Measurements from ENCODE around the gene MARS1.

MARS1 gene

DNA sequence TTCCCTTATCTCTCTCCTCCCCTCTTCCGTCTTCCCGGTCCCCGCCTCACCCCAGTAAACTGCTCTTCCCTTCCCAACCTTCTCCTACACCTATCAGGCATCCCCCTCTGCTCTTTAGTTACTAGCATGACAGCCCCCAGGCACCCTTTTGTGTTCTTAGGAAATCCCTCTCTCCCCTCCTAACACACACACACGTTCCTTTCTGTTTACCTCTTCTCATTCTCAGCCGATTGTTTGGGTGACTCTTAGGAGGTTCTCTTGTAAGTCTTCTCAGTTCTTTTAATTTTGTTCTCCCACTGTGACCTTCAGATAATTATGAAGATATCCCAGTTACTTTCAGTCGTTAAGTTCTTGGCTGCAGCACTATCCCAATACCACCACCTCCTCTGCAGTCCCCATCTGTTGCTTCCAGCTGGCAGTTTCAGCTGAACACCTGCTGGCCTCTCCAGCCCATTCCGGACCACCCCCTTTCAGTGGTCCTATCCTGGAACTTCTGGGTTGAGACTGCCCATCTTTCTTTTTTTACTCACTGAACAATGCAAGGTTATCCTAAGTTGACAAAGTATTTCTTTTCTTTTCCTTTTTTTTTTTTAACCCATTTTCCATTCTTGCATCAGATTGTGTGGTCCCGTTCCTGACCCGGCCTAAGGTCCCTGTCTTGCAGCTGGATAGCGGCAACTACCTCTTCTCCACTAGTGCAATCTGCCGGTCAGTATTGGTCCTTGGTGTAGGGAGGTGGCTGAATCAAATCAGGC, 711 bp downstream of the MARS1 start (continued):
- TF ChIP-seq, protein P1, sequence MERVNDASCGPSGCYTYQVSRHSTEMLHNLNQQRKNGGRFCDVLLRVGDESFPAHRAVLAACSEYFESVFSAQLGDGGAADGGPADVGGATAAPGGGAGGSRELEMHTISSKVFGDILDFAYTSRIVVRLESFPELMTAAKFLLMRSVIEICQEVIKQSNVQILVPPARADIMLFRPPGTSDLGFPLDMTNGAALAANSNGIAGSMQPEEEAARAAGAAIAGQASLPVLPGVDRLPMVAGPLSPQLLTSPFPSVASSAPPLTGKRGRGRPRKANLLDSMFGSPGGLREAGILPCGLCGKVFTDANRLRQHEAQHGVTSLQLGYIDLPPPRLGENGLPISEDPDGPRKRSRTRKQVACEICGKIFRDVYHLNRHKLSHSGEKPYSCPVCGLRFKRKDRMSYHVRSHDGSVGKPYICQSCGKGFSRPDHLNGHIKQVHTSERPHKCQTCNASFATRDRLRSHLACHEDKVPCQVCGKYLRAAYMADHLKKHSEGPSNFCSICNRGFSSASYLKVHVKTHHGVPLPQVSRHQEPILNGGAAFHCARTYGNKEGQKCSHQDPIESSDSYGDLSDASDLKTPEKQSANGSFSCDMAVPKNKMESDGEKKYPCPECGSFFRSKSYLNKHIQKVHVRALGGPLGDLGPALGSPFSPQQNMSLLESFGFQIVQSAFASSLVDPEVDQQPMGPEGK (tag by site-specific recombination; IDR thresholded peaks at IDR 0.05) = peak; percentile 9; the same call in 1 of the 2 replicates
- TF ChIP-seq SCRT2 (tag by site-specific recombination; IDR thresholded peaks at IDR 0.05) (peak; percentile 94), SALL2 (tag by site-specific recombination; IDR thresholded peaks at IDR 0.05; ENCODE audit: borderline replicate concordance) (no peak), KLF9 (tag by site-specific recombination; IDR thresholded peaks at IDR 0.05; ENCODE audit: low read depth) (peak; percentile 20; the same call in 1 of the 2 replicates), SP2 (tag by site-specific recombination; IDR thresholded peaks at IDR 0.05) (no peak)
- TF ChIP-seq, protein P2, sequence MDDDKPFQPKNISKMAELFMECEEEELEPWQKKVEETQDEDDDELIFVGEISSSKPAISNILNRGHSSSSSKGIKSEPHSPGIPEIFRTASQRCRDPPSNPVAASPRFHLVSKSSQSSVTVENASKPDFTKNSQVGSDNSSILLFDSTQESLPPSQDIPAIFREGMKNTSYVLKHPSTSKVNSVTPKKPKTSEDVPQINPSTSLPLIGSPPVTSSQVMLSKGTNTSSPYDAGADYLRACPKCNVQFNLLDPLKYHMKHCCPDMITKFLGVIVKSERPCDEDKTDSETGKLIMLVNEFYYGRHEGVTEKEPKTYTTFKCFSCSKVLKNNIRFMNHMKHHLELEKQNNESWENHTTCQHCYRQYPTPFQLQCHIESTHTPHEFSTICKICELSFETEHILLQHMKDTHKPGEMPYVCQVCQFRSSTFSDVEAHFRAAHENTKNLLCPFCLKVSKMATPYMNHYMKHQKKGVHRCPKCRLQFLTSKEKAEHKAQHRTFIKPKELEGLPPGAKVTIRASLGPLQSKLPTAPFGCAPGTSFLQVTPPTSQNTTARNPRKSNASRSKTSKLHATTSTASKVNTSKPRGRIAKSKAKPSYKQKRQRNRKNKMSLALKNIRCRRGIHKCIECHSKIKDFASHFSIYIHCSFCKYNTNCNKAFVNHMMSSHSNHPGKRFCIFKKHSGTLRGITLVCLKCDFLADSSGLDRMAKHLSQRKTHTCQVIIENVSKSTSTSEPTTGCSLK (tag by site-specific recombination; IDR thresholded peaks at IDR 0.05) = 0 out of 2 replicates have a peak, but pooled peaks have one; percentile 24

DNA sequence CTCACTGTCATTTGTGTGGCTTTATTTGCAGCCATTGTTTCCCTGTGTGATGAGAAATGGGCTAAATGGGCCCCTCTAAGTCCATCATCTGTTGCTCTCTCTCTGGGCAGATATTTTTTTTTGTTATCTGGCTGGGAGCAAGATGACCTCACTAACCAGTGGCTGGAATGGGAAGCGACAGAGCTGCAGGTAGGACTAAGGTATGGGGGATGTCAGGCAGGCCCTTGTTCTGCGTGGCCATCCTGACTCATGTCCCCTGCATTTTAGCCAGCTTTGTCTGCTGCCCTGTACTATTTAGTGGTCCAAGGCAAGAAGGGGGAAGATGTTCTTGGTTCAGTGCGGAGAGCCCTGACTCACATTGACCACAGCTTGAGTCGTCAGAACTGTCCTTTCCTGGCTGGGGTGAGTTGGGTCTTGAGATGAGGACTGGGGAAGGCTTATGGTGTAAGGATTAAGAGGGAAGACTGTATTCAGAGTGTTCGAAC, 1.3 kb downstream of the MARS1 start:
- no peaks in the 10 kb centered on the region for H3K4me1 ChIP-seq (ENCODE audit: control insufficient read depth, insufficient read depth, low read length)
- POLR2A ChIA-PET = interaction anchor here (0.7 kb wide), 1 partner anchor 8 kb away, joined by 3 read pairs; no protein-coding TSS in a partner anchor
- no peak overlapping the region for H3K27ac ChIP-seq (ENCODE audit: extremely low read depth, low read depth, low read length)
- TF ChIP-seq ZBTB1 (tag by site-specific recombination; IDR thresholded peaks at IDR 0.05) (no peak), ZNF274 (IDR thresholded peaks at IDR 0.05; ENCODE audit: low read length) (no peak), ZNF274 (tag by site-specific recombination; IDR thresholded peaks at IDR 0.05; ENCODE audit: borderline replicate concordance) (no peak), SALL2 (tag by site-specific recombination; IDR thresholded peaks at IDR 0.05; ENCODE audit: borderline replicate concordance) (no peak), ZFHX2 (tag by site-specific recombination; conservative IDR thresholded peaks at IDR 0.05) (no peak), ZNF292 (tag by site-specific recombination; IDR thresholded peaks at IDR 0.05; ENCODE audit: borderline replicate concordance, low read depth) (no peak), ZNF785 (tag by site-specific recombination; IDR thresholded peaks at IDR 0.05) (no peak), ZNF654 (tag by site-specific recombination; IDR thresholded peaks at IDR 0.05; ENCODE audit: low read depth) (no peak), ZBTB21 (tag by site-specific recombination; IDR thresholded peaks at IDR 0.05) (no peak), ZNF140 (tag by site-specific recombination; IDR thresholded peaks at IDR 0.05) (no peak), ZNF843 (tag by site-specific recombination; IDR thresholded peaks at IDR 0.05) (no peak), ZNF266 (tag by site-specific recombination; IDR thresholded peaks at IDR 0.05; ENCODE audit: low read depth) (no peak), ZNF585B (tag by site-specific recombination; IDR thresholded peaks at IDR 0.05) (no peak)
- TF ChIP-seq, protein P3, sequence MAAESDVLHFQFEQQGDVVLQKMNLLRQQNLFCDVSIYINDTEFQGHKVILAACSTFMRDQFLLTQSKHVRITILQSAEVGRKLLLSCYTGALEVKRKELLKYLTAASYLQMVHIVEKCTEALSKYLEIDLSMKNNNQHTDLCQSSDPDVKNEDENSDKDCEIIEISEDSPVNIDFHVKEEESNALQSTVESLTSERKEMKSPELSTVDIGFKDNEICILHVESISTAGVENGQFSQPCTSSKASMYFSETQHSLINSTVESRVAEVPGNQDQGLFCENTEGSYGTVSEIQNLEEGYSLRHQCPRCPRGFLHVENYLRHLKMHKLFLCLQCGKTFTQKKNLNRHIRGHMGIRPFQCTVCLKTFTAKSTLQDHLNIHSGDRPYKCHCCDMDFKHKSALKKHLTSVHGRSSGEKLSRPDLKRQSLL (tag by site-specific recombination; IDR thresholded peaks at IDR 0.05) = no peak
- TF ChIP-seq, protein P4, sequence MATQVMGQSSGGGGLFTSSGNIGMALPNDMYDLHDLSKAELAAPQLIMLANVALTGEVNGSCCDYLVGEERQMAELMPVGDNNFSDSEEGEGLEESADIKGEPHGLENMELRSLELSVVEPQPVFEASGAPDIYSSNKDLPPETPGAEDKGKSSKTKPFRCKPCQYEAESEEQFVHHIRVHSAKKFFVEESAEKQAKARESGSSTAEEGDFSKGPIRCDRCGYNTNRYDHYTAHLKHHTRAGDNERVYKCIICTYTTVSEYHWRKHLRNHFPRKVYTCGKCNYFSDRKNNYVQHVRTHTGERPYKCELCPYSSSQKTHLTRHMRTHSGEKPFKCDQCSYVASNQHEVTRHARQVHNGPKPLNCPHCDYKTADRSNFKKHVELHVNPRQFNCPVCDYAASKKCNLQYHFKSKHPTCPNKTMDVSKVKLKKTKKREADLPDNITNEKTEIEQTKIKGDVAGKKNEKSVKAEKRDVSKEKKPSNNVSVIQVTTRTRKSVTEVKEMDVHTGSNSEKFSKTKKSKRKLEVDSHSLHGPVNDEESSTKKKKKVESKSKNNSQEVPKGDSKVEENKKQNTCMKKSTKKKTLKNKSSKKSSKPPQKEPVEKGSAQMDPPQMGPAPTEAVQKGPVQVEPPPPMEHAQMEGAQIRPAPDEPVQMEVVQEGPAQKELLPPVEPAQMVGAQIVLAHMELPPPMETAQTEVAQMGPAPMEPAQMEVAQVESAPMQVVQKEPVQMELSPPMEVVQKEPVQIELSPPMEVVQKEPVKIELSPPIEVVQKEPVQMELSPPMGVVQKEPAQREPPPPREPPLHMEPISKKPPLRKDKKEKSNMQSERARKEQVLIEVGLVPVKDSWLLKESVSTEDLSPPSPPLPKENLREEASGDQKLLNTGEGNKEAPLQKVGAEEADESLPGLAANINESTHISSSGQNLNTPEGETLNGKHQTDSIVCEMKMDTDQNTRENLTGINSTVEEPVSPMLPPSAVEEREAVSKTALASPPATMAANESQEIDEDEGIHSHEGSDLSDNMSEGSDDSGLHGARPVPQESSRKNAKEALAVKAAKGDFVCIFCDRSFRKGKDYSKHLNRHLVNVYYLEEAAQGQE (tag by site-specific recombination; IDR thresholded peaks at IDR 0.05) = no peak
- TF ChIP-seq, protein P5, sequence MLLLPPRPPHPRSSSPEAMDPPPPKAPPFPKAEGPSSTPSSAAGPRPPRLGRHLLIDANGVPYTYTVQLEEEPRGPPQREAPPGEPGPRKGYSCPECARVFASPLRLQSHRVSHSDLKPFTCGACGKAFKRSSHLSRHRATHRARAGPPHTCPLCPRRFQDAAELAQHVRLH (tag by site-specific recombination; IDR thresholded peaks at IDR 0.05) = no peak
- TF ChIP-seq, protein P6, sequence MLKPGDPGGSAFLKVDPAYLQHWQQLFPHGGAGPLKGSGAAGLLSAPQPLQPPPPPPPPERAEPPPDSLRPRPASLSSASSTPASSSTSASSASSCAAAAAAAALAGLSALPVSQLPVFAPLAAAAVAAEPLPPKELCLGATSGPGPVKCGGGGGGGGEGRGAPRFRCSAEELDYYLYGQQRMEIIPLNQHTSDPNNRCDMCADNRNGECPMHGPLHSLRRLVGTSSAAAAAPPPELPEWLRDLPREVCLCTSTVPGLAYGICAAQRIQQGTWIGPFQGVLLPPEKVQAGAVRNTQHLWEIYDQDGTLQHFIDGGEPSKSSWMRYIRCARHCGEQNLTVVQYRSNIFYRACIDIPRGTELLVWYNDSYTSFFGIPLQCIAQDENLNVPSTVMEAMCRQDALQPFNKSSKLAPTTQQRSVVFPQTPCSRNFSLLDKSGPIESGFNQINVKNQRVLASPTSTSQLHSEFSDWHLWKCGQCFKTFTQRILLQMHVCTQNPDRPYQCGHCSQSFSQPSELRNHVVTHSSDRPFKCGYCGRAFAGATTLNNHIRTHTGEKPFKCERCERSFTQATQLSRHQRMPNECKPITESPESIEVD (tag by site-specific recombination; IDR thresholded peaks at IDR 0.05) = no peak
- H3K4me3 ChIP-seq (ENCODE audit: low read depth, low read length) = peak overlapping the region; percentile 91
- CTCF ChIA-PET = interaction anchor here (0.5 to 0.8 kb wide), 2 partner anchors 27 to 365 kb away, joined by 3 to 7 read pairs; no protein-coding TSS in a partner anchor
- peaks cover 28 to 43% of the 10 kb centered on the region in 2 experiments for H3K36me3 ChIP-seq (ENCODE audit: control insufficient read depth in 2 of 2, insufficient read depth in 1 of 2, low read length in 2 of 2)
- no peaks in the 10 kb centered on the region for H3K9me3 ChIP-seq (ENCODE audit: control insufficient read depth, insufficient read depth, low read depth, low read length)
